Measurements from ENCODE around the gene TRRAP.

Gene TRRAP

DNA sequence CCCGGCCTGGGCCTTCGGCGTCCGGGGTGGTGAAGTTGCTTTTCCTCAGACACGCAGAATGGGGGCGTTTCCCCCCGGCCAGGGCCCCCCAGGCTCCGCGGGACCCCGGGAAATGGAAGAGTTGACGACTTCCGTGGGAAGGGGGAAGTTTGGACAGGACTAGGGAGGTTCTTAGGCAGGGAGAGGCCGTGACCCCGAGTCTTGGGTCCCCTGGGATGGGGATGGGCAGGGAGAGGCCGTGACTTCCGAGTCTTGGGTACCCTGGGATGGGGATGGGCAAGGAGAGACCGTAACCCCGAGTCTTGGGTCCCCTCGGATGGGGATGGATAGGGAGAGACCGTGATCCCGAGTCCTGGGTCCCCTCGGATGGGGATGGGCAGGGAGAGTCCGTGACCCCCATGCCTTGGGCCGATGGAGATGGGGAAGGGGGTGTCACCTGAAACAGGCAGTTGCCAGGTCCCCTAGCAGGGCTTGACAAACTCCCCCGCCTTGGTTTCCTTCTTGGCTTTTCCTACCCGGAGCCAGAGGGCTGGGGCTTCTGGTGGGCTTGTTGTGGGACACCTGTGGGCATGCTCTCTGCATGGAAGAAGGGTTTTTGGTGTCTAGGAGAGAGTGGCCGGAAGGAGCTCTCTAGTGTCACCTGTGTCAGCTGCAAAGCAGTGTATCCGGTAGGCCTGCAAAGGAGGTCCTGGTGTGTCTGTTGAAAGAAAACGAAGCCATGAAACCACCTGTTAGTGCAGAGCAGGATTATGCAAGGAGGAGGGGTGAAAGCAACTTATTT, 1.1 kb downstream of the TRRAP start:
- Histone ChIP-seq H3K27ac (ENCODE audit: low read length) (no peak overlapping the region), H3K4me1 (ENCODE audit: insufficient read depth, low read length) (no peaks in the 10 kb centered on the region), H3K9me3 (ENCODE audit: insufficient read depth, low read depth, low read length) (no peaks in the 10 kb centered on the region), H3K36me3 (ENCODE audit: insufficient read depth, low read depth, low read length) (peaks cover 38% of the 10 kb centered on the region), H3K9ac (ENCODE audit: low read depth, low read length) (peak overlapping the region; percentile 91), H3K4me3 (ENCODE audit: low read length) (peak overlapping the region; percentile 93), H3K27me3 (ENCODE audit: insufficient read depth, low read length) (peaks cover 5% of the 10 kb centered on the region; the same call in 1 of the 2 replicates)

DNA sequence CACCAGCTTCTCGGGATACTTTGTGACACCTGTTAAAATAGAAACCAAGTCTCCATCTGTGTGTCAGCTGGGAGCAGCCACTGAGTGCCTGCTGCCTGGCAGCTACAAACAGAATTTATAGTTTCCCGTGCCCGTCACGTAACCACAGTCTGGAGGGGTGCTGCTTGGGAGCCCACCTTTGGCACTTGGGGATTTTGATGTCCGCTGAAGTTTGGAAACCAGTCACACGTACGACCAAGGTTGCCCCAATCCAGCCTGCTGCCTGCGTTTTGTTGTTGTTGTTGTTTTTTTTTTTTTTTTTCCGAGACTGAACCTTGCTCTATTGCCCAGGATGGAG, 1.6 kb downstream of the TRRAP start:
- no peaks in the 10 kb centered on the region for H3K4me1 ChIP-seq (ENCODE audit: insufficient read depth, low read length)
- peaks cover 5% of the 10 kb centered on the region; the same call in 1 of the 2 replicates for H3K27me3 ChIP-seq (ENCODE audit: insufficient read depth, low read length)
- H3K4me3 ChIP-seq (ENCODE audit: low read length) = peak overlapping the region; percentile 93
- H3K27ac ChIP-seq (ENCODE audit: low read length) = no peak overlapping the region
- peak overlapping the region; percentile 91; the same call in 1 of the 2 replicates for H3K9ac ChIP-seq (ENCODE audit: low read depth, low read length)
- peaks cover 43% of the 10 kb centered on the region for H3K36me3 ChIP-seq (ENCODE audit: insufficient read depth, low read depth, low read length)
- H3K9me3 ChIP-seq (ENCODE audit: insufficient read depth, low read depth, low read length) = no peaks in the 10 kb centered on the region

DNA sequence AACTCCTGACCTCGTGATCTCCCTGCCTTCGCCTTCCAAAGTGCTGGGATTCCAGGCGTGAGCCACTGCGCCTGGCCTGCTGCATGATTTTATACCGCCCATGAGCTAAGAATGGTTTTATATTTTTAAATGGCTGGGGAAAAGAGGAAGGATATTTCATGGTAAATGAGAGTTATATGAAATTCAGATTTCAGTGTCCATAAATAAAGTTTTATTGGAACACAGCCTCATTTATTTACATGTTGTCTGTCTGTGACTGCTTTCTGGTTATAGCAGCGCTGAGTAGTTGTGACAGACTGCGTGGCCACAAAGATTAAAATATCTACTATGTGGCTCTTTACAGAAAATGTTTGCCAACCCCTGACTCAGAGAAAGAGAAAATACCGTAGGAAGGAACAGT, 2.2 kb downstream of the TRRAP start:
- Histone ChIP-seq H3K27ac (ENCODE audit: low read length) (no peak overlapping the region), H3K9ac (ENCODE audit: low read depth, low read length) (no peak overlapping the region)

DNA sequence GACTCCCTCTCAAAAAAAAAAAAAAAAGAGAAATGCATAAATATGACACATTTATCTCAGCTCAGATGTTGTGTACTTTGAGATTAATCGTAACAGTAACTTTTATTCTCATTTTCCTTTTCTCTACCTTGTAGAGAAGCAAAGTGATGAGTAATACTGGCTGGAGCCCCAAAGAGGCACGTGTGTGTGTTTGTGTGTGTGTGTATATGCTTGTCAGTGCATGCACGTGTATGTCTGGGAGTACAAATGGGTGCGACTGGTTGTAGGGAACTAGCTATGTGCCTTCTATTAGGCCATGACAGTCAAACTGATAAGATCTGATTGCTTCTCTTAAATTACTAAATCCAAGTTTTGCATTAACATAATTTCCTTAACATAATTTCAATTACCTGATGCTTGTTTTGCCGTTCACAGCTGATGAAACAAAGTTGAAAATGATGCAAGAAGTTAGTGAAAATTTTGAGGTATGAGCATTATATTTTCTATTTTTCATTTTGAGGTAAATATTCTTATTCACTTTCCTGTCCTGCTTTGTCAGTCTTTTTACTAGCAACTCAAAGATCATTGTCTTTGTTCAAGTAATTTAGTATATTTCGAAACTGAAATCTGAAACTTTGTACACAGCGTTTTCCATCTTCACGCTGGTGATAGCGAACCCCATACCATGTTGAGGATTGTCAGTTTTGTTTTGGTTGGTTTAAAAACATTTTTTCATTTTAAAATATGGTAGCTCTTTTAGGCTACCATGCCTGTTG, 3.4 kb downstream of the TRRAP start:
- no peak overlapping the region for H3K4me3 ChIP-seq (ENCODE audit: low read length)
- peaks cover 5% of the 10 kb centered on the region; the same call in 1 of the 2 replicates for H3K27me3 ChIP-seq (ENCODE audit: insufficient read depth, low read length)
- no peak overlapping the region for H3K9ac ChIP-seq (ENCODE audit: low read depth, low read length)
- no peaks in the 10 kb centered on the region for H3K4me1 ChIP-seq (ENCODE audit: insufficient read depth, low read length)
- H3K9me3 ChIP-seq (ENCODE audit: insufficient read depth, low read depth, low read length) = no peaks in the 10 kb centered on the region
- peaks cover 56% of the 10 kb centered on the region for H3K36me3 ChIP-seq (ENCODE audit: insufficient read depth, low read depth, low read length)
- no peak overlapping the region for H3K27ac ChIP-seq (ENCODE audit: low read length)

More for the DNA sequence above, 2.2 kb downstream of the TRRAP start:
- Histone ChIP-seq H3K36me3 (ENCODE audit: insufficient read depth, low read depth, low read length) (peaks cover 48% of the 10 kb centered on the region), H3K27me3 (ENCODE audit: insufficient read depth, low read length) (peaks cover 5% of the 10 kb centered on the region; the same call in 1 of the 2 replicates), H3K4me3 (ENCODE audit: low read length) (no peak overlapping the region), H3K9me3 (ENCODE audit: insufficient read depth, low read depth, low read length) (no peaks in the 10 kb centered on the region), H3K4me1 (ENCODE audit: insufficient read depth, low read length) (no peaks in the 10 kb centered on the region)

DNA sequence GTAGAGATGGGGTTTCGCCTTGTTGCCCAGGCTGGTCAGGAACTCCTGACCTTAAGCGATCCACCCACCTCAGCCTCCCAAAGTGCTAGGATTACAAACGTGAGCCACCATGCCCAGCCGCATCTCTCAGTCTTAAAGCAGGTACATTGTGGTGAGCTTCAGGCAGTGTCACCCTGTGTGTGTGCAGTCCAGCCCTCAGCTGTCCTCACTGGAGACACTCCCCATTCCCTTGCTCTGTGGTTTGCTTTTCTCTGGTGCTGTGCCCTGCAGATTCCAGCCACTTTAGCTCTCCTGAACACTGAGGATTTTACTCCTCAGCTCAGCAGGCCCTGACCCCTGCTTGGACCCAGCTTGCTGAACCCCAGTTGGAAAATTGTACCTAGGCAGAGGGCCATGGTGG, 6.1 kb downstream of the TRRAP start:
- peaks cover 79% of the 10 kb centered on the region for H3K36me3 ChIP-seq (ENCODE audit: insufficient read depth, low read depth, low read length)

DNA sequence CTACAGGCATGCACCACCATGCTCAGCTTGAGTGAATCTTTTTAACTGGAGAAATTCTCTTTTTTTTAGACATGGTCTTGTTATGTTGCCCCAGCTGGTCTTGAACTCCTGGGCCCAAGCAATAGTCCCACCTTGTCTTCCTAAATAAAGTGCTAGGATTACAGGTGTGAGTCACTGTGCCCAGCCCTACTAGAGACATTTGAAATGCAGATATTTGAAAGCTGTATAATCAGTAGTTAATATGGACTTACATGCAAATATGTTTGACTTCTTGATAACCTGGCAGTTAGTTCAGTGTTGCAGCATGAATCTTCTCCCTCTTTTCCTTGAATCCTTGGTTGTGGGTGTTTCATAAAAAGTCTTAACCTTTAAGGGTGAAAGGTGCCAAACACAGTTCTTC, 8.7 kb downstream of the TRRAP start:
- H3K36me3 ChIP-seq (ENCODE audit: insufficient read depth, low read depth, low read length) = peaks cover 87% of the 10 kb centered on the region
- no peak overlapping the region for H3K4me3 ChIP-seq (ENCODE audit: low read length)
- H3K9me3 ChIP-seq (ENCODE audit: insufficient read depth, low read depth, low read length) = no peaks in the 10 kb centered on the region
- H3K27me3 ChIP-seq (ENCODE audit: insufficient read depth, low read length) = no peaks in the 10 kb centered on the region
- no peaks in the 10 kb centered on the region for H3K4me1 ChIP-seq (ENCODE audit: insufficient read depth, low read length)
- no peak overlapping the region for H3K9ac ChIP-seq (ENCODE audit: low read depth, low read length)
- no peak overlapping the region for H3K27ac ChIP-seq (ENCODE audit: low read length)

More for the DNA sequence above, 6.1 kb downstream of the TRRAP start:
- no peaks in the 10 kb centered on the region for H3K9me3 ChIP-seq (ENCODE audit: insufficient read depth, low read depth, low read length)
- H3K9ac ChIP-seq (ENCODE audit: low read depth, low read length) = no peak overlapping the region
- H3K27ac ChIP-seq (ENCODE audit: low read length) = no peak overlapping the region
- H3K4me1 ChIP-seq (ENCODE audit: insufficient read depth, low read length) = no peaks in the 10 kb centered on the region
- H3K27me3 ChIP-seq (ENCODE audit: insufficient read depth, low read length) = no peaks in the 10 kb centered on the region
- no peak overlapping the region for H3K4me3 ChIP-seq (ENCODE audit: low read length)

DNA sequence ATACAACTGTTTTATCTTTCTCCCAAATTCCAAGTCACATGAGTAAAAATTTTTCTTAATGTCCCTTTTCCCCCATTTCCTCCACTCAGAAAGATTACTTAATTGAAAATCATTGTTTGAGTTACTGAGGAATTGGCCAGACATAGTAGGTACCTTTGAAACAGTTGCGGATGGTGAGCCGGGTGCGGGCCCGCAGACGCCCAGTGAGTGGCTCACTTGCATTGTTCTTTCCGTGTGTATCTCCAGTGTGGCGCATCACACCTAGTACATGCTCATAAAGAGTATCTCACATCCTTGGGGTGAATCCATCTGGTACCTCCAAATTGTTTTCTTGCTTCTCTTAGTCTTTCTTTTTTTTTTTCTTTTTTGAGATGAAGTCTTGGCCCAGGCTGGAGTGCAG, 14.3 kb downstream of the TRRAP start:
- H3K9ac ChIP-seq (ENCODE audit: low read depth, low read length) = no peak overlapping the region
- H3K27ac ChIP-seq (ENCODE audit: low read length) = no peak overlapping the region
- no peaks in the 10 kb centered on the region for H3K4me1 ChIP-seq (ENCODE audit: insufficient read depth, low read length)
- peaks cover 87% of the 10 kb centered on the region for H3K36me3 ChIP-seq (ENCODE audit: insufficient read depth, low read depth, low read length)
- H3K9me3 ChIP-seq (ENCODE audit: insufficient read depth, low read depth, low read length) = no peaks in the 10 kb centered on the region
- no peaks in the 10 kb centered on the region for H3K27me3 ChIP-seq (ENCODE audit: insufficient read depth, low read length)
- H3K4me3 ChIP-seq (ENCODE audit: low read length) = no peak overlapping the region

DNA sequence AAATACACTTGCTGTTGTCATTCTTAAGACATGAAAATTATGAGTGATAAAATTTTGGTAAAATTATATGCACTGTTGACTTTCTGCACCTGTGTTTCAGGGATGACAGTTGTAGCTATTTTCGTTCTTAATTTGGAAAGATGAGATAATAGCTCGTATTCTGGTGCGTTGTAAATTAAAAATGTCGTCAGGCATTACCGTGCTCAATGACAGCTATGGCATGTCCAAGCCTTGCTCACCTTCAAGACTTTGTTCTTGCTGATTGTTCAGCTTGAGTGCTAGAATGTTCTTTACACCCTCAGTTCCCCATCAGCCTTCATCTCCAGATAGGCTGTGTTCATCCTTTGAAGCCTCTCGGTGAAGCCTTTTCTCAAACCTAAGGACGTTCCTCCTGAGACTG, 21.5 kb downstream of the TRRAP start:
- H3K4me1 ChIP-seq (ENCODE audit: insufficient read depth, low read length) = no peaks in the 10 kb centered on the region
- no peak overlapping the region for H3K4me3 ChIP-seq (ENCODE audit: low read length)
- no peak overlapping the region for H3K27ac ChIP-seq (ENCODE audit: low read length)
- H3K36me3 ChIP-seq (ENCODE audit: insufficient read depth, low read depth, low read length) = peaks cover 96% of the 10 kb centered on the region
- no peaks in the 10 kb centered on the region for H3K9me3 ChIP-seq (ENCODE audit: insufficient read depth, low read depth, low read length)
- no peaks in the 10 kb centered on the region for H3K27me3 ChIP-seq (ENCODE audit: insufficient read depth, low read length)
- H3K9ac ChIP-seq (ENCODE audit: low read depth, low read length) = no peak overlapping the region

DNA sequence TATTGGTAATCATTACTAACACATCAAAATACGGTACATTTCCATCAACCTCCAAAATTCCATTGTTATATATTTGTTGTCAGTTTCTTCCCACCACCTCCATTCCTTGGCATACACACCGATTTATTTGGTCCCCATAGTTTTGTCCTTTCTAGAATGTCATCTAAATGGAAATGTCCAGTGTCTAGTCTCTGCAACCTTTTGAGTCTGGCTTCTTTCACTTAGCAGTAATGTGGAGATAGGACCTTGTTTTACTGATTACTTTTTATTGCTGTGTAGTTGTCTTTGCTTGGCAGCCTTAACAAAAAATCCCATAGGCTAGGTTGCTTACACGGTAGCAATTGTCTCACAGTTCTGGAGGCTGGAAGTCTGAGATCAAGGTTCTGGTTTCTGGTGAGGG, 22.5 kb downstream of the TRRAP start:
- peaks cover 96% of the 10 kb centered on the region for H3K36me3 ChIP-seq (ENCODE audit: insufficient read depth, low read depth, low read length)
- no peak overlapping the region for H3K9ac ChIP-seq (ENCODE audit: low read depth, low read length)
- no peaks in the 10 kb centered on the region for H3K4me1 ChIP-seq (ENCODE audit: insufficient read depth, low read length)
- H3K27ac ChIP-seq (ENCODE audit: low read length) = no peak overlapping the region
- H3K4me3 ChIP-seq (ENCODE audit: low read length) = no peak overlapping the region
- H3K27me3 ChIP-seq (ENCODE audit: insufficient read depth, low read length) = no peaks in the 10 kb centered on the region
- no peaks in the 10 kb centered on the region for H3K9me3 ChIP-seq (ENCODE audit: insufficient read depth, low read depth, low read length)

DNA sequence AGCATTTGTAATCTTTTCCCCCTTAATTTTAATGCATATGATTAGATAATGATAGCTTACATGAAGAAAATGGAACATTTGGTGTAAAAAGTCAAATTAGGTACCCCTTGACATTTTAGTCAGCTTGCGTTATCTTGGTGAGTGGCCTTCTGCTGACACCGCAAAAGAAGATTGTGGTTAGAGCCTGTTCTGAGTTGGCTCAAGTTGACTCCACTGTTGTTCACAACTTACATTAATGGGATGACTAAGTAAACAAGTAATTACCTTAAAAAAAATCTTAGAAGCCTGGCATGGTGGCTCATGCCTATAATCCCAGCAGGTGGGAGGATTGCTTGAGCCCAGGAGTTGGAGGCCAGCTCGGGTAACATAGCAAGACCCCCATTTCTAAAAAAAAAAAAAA, 24.2 kb downstream of the TRRAP start:
- no peak overlapping the region for H3K9ac ChIP-seq (ENCODE audit: low read depth, low read length)
- no peaks in the 10 kb centered on the region for H3K9me3 ChIP-seq (ENCODE audit: insufficient read depth, low read depth, low read length)
- no peak overlapping the region for H3K4me3 ChIP-seq (ENCODE audit: low read length)
- H3K36me3 ChIP-seq (ENCODE audit: insufficient read depth, low read depth, low read length) = peaks cover 97% of the 10 kb centered on the region
- H3K4me1 ChIP-seq (ENCODE audit: insufficient read depth, low read length) = no peaks in the 10 kb centered on the region
- no peak overlapping the region for H3K27ac ChIP-seq (ENCODE audit: low read length)
- H3K27me3 ChIP-seq (ENCODE audit: insufficient read depth, low read length) = no peaks in the 10 kb centered on the region

DNA sequence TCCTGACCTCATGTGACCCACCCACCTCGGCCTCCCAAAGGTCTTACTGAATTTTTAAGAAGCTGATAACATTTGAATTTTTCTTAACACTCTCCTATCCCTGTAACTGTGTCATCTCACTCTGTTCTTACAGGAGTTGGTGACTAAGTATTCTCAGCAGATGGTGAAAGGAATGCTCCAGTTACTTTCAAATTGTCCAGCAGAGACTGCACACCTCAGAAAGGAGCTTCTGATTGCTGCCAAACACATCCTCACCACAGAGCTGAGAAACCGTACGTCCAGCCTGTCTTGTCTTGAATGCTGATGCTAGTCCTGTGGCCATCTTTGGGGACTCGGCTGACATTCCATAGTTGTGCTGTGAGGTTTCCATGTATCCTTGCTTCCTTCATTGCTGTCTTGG, 24.9 kb downstream of the TRRAP start:
- Histone ChIP-seq H3K9ac (ENCODE audit: low read depth, low read length) (no peak overlapping the region), H3K27ac (ENCODE audit: low read length) (no peak overlapping the region), H3K4me3 (ENCODE audit: low read length) (no peak overlapping the region), H3K9me3 (ENCODE audit: insufficient read depth, low read depth, low read length) (peaks cover 4% of the 10 kb centered on the region; the same call in 1 of the 2 replicates), H3K36me3 (ENCODE audit: insufficient read depth, low read depth, low read length) (peaks cover 97% of the 10 kb centered on the region), H3K27me3 (ENCODE audit: insufficient read depth, low read length) (no peaks in the 10 kb centered on the region), H3K4me1 (ENCODE audit: insufficient read depth, low read length) (no peaks in the 10 kb centered on the region)

DNA sequence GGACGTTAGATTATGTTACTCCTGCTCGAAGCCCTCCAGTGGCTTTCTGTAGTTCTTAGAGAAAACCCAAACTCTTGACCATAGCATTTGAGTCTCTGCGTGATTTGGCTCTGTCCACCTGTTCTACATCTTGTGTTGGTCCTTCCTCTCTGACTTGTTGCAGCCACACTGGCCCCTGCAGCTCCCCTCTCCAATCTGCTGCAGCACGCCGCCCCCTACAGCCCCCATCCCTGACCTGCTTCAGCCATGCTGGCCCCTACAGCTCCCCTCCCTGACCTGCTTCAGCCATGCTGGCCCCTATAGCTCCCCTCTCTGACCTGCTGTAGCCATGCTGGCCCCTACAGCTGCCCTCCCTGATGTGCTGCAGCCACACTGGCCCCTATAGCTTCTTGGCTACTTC, 29.2 kb downstream of the TRRAP start:
- peaks cover 96% of the 10 kb centered on the region for H3K36me3 ChIP-seq (ENCODE audit: insufficient read depth, low read depth, low read length)
- H3K27ac ChIP-seq (ENCODE audit: low read length) = no peak overlapping the region
- H3K9me3 ChIP-seq (ENCODE audit: insufficient read depth, low read depth, low read length) = peaks cover 4% of the 10 kb centered on the region; the same call in 1 of the 2 replicates
- H3K4me3 ChIP-seq (ENCODE audit: low read length) = no peak overlapping the region
- H3K9ac ChIP-seq (ENCODE audit: low read depth, low read length) = no peak overlapping the region
- H3K4me1 ChIP-seq (ENCODE audit: insufficient read depth, low read length) = no peaks in the 10 kb centered on the region
- H3K27me3 ChIP-seq (ENCODE audit: insufficient read depth, low read length) = no peaks in the 10 kb centered on the region
